HG03045 (cell line): ENCODE results near the gene CIB4.

Experiments used
- ATAC-seq: cut with Tn5 transposase; IDR thresholded peaks from one replicate; pipeline ENCODE4 v1.9.1; 2021; ENCODE audit warnings: mild to moderate bottlenecking, moderate library complexity; ENCODE audit not compliant: unreplicated experiment

Gene CIB4

GRCh38 chr2:26609839-26610277 is 31.3 kb downstream of the CIB4 start:
- ATAC-seq: no peak

DNA sequence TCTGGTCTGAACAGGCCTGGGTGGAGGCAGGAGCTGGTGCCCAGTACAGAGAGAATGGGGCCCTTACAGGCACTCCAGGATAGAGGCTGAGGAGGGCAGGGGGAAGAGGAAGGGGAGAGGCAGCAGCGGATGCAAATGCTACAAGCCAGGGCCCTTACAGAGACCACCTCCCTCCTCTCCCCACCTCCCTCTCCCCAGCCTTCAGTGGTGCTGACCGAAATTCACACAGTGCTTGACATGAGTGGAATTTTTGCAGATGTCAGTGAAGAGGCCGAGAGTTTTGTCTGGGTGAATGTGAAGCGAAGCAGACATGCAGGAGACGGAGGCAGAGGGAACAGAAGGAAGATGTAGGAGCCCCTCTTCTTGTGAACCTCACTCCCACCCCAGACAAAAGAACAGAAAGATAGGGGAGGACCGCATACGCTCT is 31.9 kb downstream of the CIB4 start:
- ATAC-seq: no peak

GRCh38 chr2:26608557-26608956 is 32.6 kb downstream of the CIB4 start:
- ATAC-seq: no peak

GRCh38 chr2:26607698-26608097 is 33.5 kb downstream of the CIB4 start:
- no peak for ATAC-seq

- no peak for ATAC-seq
Observed at GRCh38 chr2:26606847-26607190, 34.3 kb downstream of the CIB4 start.

- ATAC-seq: no peak
Observed at GRCh38 chr2:26605999-26606846, 34.9 kb downstream of the CIB4 start.

DNA sequence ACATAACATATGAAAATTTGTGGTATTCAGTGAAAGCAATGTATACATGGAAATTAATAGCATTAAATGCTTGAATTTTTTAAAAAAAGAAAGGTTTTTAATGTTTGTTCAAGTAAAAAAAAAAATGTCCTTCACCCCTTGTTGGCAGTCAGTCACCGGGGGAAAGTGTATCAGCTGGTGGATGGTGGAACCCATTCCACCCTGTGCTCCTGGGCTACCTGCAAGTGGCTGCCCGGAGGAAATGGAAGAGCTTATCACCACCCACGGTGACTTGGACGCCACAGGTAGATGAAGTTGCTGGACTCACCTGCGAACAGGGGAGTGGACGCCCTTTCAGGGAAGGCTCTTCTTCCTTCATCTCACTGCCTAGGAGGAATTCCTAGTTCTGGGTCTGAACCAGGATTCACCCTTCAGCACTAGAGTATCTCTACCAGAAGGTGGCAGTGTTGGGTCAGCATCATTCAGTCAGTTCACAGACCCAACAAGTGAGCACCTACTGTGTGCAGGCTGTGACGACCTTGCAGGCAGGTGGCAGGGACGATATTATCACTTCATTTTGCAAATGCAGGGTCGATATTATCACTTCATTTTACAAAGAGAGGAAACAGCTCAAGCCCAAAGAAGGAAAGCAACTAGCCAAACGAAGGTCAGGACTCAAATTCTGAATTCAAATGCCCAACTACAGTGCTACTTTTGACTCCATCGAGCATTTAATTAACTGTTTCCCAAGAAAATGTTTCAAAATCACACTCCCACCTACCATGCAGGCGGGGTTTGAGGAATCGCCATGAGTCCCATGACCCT is 35.8 kb downstream of the CIB4 start:
- ATAC-seq: no peak

DNA sequence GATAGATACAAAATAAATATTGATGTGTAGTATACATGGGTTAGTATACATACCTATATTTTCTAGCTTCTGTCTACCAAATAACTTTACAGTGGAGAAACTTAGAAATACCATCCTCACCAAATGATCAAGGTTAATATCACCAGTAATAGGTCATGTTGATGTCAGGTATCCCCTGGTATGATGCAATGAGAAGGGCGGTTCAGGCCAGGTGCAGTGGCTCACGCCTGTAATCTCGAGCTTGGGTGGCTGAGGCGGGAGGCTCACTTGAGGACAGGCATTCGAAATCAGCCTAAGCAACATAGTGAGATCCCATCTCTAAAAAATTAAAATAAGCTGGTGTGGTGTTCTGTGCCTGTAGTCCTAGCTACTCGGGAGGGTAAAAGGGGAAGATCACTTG is 38.6 kb downstream of the CIB4 start:
- no peak for ATAC-seq

DNA sequence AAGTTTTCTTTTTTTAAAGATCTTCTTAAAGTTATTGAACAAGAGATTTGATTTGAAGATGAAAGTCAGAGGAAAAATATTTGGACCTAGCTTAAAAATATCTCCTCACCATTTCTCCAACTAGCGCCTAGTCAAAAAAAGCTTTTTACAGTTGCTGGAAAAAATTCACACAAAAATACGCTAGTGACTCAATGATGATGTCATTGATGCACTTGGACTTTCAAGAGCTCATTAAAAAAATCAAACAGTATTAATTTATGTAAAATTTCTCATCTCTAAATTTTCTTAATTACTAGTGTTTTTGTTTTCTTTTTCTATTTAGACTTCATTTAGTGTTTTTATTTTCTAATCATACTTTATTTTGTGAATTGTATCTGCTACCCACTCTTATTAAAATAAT is 41.8 kb downstream of the CIB4 start:
- ATAC-seq: no peak

DNA sequence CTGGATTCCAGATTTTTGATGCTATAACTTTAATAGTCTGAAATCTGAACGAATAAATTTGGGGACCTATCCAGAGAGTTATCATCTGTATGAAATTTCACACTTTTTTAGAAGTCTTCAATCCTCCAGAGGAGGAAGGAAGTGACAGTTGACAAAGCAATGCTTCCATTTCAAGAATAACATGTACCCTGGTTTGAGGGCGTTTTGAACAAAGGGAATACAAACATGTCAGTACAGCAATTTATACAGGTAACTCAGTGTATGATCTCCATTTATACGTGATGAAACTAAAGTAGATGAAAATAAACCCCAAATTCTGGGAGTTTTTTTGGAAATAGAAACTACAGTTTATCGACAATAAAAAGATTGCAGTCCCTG is 42.2 kb downstream of the CIB4 start:
- ATAC-seq: no peak

GRCh38 chr2:26598336-26598995 is 42.7 kb downstream of the CIB4 start:
- no peak for ATAC-seq

- no peak for ATAC-seq
Observed at GRCh38 chr2:26597197-26597596, 44.0 kb downstream of the CIB4 start.

DNA sequence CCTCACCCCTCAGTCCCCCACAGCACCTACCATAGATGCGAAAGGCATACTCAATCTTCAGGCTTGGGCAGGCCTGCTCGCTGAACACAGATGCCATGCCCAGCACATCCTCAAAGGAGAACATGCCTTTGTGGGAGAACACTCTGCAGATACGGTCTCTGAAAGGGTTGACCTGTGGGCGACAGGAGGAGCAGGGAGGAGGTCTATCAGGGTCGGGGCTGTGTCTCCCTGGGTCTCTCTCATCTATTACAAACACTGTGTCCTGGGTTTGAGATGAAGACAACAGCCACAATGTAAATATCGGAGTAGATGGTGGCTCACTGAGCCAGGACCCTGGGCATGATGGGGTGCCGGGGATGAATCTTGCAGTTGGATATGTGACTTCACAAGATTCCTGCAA is 46.0 kb downstream of the CIB4 start:
- ATAC-seq: no peak

DNA sequence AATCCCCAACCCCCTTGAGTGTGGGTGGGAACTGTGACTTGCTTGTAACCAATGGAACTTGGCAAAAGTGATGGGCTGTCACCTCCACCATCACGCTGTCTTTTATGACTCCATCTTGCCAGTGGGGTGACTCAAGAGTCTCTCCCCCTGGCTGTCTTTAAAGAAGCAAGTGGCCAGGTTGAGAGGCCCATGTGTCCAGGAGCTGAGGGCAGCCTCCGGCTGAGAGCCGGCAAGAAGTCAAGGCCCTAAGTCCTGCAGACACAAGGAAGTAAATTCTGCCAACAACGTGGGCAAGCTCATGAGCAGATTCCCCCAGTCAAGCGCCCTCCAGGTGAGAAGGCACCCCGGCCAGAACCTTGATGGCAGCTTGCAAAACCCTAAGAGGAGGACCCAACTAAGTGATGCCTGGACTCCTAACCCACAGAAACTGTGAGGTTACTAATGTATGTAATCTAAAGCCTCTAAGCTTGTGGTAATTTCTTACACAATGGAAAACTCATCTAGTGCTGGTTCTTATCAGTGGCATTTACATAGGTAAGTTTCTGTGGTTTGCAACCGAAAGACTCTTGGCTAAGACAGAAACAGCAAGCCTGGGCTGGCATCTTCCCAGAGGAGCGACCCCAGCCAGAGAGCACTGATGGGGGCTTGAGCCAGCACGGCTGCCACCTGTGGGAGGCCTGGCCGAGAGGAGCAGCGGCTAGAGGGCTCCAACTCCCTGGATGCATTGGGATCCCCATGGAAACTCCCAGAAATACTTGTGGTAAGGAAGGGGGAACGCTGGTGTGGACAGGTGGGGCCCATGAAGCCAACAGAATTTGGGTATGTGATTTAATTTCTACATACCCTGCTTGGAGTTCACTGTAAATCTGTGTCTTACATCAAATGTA is 49.3 kb downstream of the CIB4 start:
- ATAC-seq: no peak

DNA sequence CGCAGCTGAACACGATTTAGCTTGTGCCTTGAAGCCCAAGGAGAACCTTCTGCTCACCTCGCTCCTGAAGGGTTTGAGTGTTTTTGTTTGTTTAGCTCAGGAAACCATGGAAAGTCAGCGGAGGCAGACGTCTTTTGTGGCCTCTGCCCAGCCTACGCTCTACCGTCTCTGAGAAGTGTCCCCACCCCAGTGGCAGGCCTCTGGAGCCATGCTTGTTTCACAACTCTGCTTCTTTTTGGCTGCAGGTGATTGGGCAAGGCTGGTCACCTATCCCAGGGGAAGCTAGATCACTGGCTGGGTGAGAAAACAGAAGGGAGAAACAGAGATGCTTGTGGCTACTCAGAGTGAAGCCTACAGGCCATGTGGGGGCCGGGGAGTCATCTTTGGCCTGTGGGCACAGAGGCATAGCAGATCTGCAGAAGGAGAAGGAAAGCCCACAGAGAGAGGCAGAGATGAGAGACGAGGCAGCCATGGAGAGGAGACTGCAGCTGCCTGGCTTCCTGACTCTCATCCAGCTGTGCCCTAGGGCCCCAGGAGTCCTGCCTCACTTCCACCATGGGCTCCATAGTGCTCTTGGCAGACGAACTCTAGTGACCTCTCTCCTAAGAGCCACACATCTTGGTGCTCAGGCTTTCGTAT is 50.1 kb downstream of the CIB4 start:
- ATAC-seq: no peak

GRCh38 chr2:26590508-26590907 is 50.7 kb downstream of the CIB4 start:
- no peak for ATAC-seq

DNA sequence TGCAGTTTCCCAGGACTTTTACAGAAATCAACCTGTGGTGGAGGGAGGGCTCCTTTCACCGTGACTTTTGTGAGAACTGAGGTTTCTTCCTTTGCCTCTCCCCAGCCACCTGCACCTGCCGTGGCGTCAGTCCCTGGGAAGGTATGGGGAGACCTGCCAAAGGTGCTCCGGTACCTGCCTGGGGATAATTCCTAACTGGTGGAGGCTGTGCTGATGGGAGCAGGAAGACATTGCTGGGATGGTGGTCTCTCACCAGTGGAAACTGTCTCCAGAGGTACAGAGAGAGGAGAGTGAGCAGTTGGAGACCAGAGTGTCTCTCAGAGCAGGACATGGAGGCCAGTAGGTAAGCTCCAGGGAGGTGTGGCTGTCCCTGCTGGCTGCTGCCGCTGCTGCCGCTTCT is 52.6 kb downstream of the CIB4 start:
- no peak for ATAC-seq

GRCh38 chr2:26587994-26588393 is 53.2 kb downstream of the CIB4 start:
- ATAC-seq: no peak

DNA sequence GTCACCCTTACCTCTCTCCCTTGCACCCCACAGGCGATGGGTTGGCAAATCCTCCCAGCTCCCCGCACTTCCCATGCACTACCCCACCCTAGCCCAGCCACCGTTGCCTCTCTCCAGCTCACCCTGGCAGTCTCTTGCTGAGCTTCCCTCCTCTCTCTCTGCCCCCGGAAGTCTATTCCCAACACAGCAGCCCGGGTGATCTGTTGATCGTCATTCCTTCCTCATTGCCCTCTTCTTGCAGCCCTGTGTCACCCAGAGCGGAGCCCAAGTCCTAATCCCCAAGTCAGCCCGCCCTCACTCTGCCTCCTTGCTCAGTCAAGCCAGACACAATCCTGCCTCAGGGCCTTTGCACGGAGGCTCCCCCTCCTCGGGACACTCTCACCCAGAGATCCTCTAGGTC is 55.2 kb downstream of the CIB4 start:
- no peak for ATAC-seq

GRCh38 chr2:26585100-26585499 is 56.1 kb downstream of the CIB4 start:
- ATAC-seq: no peak
